HG02610 (cell line): ENCODE results near the gene EPS8L2.
"Not testable (repeated sequence)": the region's sequence is repeated elsewhere in the genome, so short reads cannot be mapped to it uniquely, and the experiment has no call there.

ENCODE experiments used
- ATAC-seq: cut with Tn5 transposase; IDR thresholded peaks from one replicate; pipeline ENCODE4 v1.9.1; 2021; ENCODE audit warnings: mild to moderate bottlenecking, moderate library complexity; ENCODE audit not compliant: unreplicated experiment

The EPS8L2 gene

DNA sequence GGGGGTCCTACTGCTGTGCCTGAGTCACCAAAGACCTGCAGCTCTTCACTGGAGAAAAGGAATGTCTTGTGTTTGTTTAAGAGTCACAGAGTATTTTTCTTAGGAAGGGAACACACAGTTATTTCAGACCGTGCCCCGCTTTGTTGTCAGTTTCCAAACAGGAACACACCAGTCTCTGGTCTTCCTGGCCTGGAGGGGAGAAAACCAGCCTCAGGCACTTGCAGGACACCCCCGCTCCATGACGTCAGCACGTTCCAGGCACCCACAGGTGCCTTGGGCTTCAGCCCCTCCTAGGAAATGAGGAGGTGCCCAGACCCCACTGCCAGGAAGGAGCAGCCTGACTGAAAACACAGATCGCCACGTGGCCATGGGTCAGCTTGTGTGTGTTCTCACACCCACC, 16.4 kb upstream of the EPS8L2 start:
- ATAC-seq: no peak

DNA sequence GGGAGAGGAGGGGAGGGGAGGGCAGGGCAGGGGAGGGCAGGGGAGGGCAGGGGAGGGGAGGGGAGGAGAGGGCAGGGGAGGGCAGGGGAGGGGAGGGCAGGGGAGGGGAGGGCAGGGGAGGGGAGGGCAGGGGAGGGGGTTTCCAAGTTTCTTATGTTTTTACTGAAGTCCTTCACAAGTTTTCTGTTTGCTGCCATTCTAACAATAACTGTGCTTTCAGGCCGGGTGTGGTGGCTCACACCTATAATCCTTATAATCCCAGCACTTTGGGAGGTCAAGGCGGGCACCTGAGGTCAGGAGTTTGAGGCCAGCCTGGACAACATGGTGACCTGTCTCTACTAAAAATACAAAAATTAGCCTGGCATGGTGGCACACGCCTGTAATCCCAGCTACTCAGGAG, 15.8 kb upstream of the EPS8L2 start:
- not testable (repeated sequence) for ATAC-seq

DNA sequence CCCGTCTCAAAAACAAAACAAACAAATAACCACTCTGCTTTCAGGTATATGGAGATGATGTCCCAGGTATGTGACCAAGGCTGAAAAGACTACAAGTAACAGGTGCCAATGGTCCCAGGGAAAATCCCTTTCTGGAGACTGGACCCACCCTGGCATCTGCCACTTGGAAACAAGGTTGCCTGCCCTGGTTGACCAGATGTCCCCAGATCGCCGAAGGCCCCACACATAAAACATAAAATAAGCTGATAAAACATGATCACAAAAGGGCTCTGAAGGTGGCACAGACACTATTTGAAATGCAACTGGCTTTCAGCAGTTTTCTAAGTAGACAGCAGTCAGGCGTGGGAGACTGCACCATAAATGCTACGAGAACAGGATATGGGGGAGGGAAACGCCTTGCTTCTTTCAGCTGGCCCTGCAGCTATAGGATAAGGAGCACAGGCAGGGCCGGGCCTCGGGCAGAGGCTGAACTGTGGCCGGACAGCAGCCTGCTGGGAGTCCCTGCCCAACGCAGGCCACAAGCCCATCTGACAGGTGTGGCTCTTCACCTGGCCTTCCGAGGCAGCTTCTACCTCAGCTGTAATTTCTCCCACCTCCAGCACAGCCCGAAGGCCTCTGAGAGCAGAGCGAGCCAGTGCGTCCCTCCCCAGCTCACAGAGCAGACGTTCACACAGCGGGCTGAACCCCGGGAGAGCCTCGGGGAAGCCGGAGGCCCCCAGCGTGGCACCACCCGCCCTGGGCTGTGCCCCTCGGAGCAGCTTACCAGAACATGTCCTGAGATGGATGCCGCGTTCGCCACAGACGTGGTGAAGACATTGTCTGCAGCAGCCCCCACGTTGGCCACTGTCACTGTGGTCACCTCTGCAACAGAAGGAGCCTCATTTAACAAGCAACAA, 15.0 kb upstream of the EPS8L2 start:
- ATAC-seq: no peak

DNA sequence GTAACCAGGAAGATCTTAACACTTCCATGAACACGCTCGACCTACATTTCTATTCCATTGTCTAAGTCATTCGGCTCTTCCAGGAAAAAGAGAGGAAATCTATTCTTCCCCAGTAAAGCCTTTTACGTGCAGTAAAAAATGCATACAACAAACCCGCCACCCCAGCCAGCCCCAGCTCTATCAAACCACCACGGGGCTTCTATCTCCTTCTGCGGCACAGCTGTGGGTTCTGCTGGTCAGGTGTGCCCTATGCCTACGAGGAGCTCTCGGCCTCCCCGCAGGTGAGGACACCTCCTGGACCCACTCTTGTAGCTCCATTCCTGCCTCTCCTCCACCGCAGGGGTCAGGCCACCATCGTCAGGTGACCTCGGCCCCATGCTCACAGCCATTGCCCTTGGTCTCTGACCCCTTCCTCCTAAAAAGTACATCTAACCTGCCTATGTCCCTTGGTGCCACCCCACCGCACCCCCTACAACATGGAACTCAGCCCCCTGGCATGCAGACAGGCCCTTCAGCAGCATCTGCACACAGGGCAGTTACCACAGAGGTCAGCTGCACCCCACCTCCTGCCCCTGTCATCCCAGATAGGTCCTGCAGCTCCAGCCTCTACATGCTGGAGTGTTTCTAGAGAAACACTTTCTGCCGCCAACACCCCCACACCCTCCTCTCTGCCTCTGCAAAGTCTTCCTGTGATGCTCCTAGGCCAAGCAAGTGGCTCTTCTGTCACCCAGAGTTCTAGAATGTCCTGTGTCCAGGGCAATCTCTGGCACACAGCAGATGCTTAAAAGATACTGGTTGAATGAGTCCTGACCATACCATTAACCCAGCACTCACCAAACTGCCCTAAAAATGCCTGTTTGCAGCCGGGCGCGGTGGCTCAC, 14.1 kb upstream of the EPS8L2 start:
- no peak for ATAC-seq

DNA sequence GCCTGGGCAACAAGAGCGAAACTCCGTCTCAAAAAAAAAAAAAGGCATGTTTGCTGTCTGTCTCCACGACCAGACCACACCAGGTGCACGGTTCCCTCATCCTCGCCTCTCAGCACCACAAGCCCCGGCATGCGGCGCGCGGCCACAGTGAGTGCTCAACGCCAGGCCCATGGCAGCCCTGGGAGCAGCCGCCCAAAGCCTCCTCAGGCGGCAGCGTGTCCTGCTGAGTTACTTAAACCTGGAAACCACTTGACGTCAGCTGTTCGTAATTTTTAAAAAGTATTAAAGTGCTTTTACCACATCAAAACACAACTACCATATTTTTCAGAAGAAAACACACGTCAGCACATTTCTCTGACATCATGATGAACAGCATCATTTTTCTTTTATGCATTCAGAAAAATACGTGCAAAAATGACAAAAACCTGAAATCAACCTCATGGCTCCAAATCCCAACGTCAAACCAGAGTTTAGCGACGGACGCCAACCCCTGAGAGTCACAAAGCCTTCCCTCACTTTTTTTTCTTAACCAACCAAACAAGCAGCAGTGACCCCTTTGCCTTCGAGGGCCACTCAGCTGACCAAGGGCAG, 13.1 kb upstream of the EPS8L2 start:
- no peak for ATAC-seq

DNA sequence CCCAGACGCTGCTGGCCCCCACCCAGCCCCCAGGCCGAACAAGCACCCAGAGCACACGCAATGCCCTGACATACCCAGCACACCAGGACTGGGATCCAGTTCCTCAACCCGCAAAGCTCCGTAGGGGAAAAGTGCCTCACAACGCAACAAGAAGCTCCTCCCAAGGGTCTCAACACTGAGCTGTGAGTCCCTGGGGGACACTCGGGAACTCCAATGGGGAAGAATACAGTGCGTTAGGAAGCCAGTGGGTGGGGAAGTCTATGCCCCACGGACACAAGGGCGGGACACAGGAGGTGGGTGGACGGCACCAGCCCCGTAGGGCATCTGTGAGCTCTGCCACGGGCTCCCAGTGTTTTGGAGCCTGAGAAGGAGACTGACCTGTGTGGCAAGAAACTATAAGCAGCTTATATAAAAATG, 12.6 kb upstream of the EPS8L2 start:
- ATAC-seq: no peak

DNA sequence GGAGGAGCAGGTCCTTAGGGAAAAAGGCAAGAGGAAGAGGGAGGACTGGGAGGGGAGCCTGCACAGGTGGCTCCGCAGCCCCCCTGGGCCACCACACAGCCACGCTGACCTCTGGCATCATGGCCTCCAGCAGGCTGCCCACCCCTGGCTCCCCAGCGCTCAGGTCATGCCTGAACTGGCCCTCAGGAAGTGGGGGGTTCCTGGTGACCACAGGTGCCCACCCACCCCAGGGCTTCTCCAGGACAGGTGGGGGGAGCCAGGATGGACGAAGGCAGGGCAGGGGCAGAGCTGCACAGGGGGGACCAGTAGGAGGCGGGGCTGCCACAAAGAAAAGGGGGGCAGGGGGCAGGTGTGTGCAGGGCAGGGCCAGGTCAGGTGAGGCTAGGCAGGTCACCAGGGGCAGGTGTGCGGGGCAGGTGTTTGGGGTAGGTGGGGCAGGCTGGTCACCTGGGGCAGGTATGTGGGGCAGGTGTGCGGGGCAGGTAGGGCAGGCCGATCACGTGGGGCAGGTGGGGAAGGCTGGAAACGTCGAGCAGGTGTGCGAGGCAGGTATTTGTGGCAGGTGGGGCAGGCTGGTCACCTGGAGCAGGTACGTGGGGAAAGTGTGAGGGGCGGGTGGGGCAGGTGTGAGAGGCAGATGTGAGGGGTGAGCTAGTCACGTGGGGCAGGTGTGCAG, 12.0 kb upstream of the EPS8L2 start:
- ATAC-seq: no peak

DNA sequence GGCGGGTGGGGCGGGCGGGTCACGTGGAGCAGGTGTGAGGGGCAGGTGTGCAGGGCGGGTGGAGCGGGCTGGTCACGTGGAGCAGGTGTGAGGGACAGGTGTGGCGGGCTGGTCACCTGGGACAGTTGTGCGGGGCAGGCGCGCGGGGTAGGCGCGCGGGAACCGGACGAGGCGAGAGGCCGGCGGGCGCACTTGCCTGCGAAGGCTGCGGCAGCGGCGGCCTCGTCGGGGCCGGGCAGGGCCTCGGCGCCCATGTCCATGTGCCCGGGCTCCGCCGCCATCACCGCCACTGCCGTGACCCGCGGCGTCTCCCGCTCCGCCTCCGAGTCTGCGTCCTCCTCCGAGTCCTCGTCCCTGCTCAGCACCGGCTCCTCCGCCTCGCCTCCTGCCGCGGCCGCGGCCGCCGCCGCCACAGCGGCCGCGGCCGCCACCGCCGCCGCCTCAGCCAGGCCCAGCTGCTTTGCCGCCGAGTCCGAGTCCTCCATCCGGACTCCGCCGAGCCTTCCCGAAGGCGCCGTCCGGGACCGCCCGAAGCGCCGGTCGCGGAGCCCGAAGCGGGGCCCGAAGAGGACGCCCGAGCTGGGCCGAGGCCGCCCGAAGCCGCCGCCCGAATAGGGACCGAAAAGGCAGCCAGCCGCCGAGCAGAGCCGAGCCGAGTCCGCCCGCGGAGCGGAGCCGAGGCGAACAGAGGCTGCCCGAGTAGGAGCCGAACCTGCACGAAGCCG, 11.3 kb upstream of the EPS8L2 start, which contains the start of gene DEAF1:
Gene DEAF1 (minus strand): TSS at position 660 of the 725 bp plus-strand sequence. CDS start 175 bp downstream, at position 485.
- peak; percentile 82 for ATAC-seq

DNA sequence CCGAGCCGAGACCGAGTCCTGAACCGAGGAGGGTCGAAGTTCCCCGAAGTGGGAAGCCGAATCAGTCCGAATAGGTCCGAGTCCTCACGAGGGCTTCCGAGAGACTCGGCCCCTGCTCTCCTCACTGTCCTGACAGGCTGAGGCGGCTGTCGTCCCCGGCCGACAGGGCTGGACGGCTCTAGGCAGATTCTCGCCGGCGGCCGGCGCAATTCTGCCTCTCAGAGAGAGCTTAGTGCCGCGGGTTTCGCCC, 10.8 kb upstream of the EPS8L2 start:
- no peak for ATAC-seq

DNA sequence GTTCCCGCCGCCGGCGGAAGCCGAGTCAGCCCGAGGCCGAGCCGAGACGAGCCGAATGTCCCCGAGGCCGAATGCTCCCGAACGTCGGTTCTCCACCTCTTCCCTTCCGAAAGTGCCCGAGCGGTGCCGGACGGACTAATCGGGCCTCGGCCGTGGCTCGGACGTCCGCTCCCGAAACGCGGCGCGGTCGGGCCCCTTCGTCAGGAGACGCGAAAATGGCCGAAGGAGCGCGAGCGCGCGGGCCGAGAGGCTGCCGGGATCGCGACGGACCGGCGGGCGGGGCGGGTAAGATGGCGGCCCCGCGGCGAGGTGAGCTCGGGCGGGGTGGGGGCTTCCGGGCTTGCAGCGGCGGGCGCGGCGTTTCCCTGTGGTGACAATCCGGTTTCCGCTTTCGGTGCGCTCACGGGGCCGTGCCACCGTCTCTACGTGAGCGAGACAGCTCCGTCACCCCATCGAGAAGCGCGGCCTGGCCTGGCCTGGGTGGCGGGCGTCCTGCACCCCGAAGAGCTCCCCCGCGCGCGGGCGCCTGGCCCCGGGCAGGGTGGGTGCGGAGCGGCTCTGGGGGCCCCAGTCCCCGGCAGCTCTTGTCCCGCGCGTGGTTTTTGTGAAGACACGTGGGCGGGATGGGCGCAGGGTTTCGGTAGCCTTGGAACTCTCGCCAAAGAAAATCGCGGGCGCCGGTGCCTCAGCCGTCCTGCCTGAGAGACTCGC, 10.3 kb upstream of the EPS8L2 start, which contains the start of gene TMEM80:
Gene TMEM80 (plus strand): TSS at position 279 of the 711 bp plus-strand sequence. CDS start 12 bp downstream, at position 291.
- peak; percentile 64 for ATAC-seq

DNA sequence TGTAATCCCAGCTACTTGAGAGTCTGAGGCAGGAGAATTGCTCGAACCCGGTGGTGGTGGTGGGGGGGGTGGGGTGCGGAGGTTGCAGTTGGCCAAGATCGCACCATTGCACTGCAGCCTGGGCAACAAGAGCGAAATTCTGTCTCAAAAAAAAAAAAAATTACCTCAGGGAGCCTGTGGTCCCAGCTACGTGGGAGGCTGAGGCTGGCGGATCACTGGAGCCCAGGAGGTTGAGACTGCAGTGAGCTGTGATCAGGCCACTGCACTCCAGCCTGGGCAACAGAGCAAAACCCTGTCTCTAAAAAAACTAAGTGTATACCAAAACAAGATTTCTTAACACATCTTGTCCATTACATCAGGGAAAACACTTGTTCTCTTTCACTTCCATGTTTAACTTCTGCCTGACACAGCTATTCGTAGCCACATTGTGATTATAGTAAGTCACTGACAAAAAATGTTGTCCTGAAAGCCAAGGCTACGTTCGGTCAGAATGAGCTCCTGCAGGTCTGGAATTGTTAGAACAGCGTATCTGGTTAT, 9.0 kb upstream of the EPS8L2 start:
- ATAC-seq: no peak

DNA sequence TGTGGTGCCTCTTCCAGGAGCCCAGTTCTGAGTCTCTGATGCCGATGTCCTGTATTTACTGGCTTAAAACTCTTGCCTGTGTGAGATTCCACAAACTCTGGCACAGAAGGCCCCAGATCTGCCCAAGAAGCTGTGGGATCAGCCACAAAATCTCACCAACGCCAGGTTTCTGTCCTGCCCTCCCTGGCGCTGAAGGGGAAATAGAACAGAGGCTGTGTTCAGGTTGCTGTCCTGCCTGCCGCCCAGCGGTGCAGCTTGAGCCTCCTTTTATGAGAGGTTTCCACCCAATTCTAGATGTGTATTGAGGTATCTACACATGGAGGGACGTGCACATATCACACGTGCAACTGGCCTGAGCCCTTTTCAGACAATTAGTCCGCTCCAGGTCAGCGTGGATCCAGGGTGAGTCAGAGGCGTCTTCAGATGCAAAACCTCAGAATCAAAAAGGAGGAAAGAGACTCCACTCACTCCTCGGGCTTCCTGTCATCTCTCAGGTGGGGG, 8.2 kb upstream of the EPS8L2 start:
- ATAC-seq: no peak

DNA sequence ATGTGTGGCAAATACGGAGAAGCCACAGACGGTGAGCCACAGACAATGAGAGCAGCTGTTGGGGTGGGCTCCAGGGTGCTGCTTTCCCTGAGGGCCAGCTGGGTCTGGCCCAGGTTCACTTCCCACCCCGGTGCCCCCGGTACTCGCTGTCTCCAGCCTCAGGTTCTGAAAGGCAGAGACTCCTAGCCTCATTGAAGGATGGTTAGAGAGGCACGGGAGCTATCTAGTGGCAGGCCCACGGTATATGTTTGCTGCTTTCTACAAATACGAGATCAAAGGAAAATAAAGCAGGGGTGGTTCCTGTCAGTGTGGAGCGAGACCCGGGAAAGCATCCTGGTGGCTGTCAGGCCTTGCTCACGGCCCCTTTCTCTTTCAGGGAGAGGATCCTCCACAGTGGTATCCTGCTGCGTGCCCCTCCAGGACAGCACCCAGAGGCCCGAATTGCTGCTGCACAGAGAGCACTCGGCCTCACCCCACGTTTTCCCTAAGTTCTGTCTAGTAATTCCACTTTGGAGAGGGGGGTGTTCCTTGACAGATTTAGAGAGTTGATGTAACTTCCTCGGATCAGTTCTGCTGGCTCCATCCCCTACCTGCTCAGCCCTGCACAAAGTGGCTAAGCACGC, 7.4 kb upstream of the EPS8L2 start:
- ATAC-seq: no peak

DNA sequence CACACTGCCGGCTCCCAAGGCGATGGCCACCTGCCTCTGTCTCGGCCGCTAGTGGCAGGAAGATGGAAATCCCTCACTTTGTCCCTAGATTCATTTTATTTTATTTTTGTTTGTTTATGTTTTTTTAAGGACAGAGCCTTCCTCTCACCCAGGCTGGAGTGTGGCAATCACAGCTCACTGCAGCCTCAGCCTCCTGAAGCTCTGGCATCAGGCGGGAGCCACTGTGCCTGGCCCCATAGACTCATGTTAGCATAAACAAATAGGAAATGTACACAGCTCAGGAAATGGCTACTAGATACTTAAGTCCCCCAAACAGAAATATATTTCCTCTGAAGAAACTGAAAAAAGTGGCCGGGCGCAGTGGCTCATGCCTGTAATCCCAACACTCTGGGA, 6.9 kb upstream of the EPS8L2 start:
- no peak for ATAC-seq

DNA sequence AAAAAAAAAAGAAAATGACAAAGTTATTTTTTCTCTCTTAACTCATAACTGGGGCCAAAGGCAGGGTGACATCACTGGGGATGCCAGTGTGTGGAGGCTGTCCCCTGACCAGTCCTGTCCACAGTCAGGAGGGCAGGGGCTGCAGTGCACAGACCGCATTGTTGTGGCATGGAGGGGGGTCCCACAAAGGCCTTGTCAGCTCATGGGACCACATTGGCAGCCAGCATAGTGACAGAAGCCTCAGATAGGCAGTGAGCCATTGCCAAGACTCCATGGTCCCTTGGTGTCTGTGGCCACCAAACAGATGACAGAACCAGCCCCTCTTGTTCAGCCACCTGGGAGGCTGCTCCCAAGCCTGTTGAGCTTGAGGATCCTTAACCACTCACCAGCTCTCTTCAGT, 6.3 kb upstream of the EPS8L2 start:
- ATAC-seq: no peak

DNA sequence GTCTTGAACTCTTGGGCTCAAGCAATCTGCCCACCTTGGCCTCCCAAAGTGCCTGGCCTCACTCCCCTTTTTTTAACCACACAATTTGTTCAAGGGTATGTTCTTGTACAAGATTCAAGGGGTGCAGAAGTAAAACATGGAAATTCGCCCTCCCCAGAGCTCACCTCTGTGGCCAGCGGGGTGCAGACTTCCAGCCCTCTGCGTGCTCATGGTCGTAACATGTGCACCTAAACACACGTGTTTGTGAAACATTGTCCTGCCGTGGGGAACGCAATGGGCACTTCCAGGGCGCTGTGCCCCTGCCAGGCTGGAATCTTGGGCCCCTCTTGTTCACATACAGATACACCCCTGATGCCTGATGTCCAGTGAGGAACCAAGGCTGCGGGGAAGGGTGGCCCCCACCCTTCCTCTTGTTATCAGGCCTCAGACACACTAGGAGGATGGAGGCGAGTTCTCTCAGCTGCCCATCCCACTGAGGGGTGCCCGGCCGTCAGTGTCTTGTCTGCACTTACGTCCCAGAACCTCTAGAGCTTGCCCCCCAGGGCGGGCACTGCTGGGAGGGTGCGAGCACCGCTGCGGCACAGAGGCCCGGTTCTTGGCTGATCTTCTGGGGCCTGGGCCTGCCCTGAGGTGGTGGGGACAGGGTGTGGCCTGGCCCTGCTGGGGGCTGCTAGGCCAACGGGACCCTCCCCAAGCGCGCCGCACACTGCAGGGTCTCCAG, 4.1 kb upstream of the EPS8L2 start:
- ATAC-seq: no peak

DNA sequence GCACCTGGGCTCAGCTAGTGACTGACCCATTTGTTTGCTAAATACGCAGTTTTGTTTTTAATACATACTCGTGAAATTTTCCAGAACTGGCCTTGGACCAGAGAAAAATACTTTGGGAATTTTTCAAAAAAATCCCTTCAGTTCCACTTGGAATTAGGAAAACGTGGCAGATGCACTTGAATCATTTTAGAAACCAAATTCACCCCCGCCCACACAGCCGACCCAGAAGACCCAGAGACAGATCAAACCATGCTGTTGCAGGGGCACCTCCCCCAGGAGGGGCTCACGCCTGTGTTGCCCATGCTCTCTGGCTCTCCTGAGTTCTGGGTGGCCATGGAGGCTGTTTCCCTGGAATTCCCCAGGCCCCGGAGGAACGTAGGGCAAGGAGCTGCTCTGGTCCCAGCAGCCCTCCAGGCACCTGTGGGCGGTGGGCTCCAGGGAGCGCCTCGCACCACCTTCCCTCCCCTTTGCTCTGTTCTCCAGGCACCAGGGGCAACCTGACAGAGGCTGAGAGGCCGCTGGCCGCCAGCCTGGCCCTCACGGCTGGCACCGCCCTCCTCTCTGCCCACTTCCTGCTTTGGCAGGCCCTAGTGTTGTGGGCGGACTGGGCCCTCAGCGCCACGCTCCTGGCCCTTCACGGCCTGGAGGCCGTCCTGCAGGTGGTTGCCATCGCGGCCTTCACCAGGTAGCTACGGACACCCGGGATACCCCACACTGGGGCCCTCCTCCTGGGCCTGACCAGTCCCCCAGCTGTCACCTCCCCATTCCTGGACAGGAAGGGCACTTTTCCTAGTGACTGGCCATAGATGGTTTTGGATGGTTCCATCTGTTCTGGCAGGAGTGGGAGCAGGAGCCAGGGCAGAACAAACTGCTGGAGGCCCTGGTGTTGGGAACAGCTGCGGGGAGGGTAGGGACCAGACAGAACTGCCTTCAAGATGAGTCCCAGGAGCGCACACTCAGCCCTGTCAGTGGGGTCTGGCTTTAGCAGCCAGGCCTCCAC, 3.3 kb upstream of the EPS8L2 start:
- ATAC-seq: no peak
